Measurements from ENCODE around the gene AMZ1. TPM values are rescaled to one million over a fixed set of nuclear protein-coding genes. Genes with fewer than 3 reads are reported as not detected.
"Not testable (repeated sequence)": the region's sequence is repeated elsewhere in the genome, so short reads cannot be mapped to it uniquely, and the experiment has no call there.

Gene AMZ1
- total and polyA plus RNA-seq, 2 donors = 0.05 to 0.07 TPM

- no peak for DNase-seq (ENCODE audit: low read depth in 6 of 9, low spot score in 9 of 9)
- peaks cover 0 to 1% of the 10 kb centered on the region in 2 donors for H3K9me3 ChIP-seq (ENCODE audit: control insufficient read depth in 2 of 2, insufficient read depth in 1 of 2, low read length in 1 of 2)
- no peak overlapping the region for H3K27ac ChIP-seq (ENCODE audit: low read depth in 1 of 2, low read length in 1 of 2)
- H3K4me3 ChIP-seq (ENCODE audit: low read length in 2 of 2) = no peak overlapping the region
- 95% methylated on average over 18 of the region's 18 CpGs for WGBS
- H3K4me1 ChIP-seq (ENCODE audit: control insufficient read depth in 2 of 2, insufficient read depth in 2 of 2, low read length in 2 of 2) = peaks cover 0 to 10% of the 10 kb centered on the region in 2 donors
- no peaks in the 10 kb centered on the region for H3K36me3 ChIP-seq (ENCODE audit: control insufficient read depth in 2 of 2, insufficient read depth in 2 of 2, low read length in 1 of 2)
- peaks cover 40 to 55% of the 10 kb centered on the region in 2 donors for H3K27me3 ChIP-seq (ENCODE audit: control insufficient read depth in 2 of 2, insufficient read depth in 1 of 2, low read length in 1 of 2)
Measured at GRCh38 chr7:2691011-2691707, 3.2 kb downstream of the AMZ1 start.

- WGBS = 97% methylated on average over 23 of the region's 23 CpGs
- not testable (repeated sequence) for H3K4me3 ChIP-seq (ENCODE audit: low read length in 2 of 2); H3K9me3 ChIP-seq (ENCODE audit: control insufficient read depth in 2 of 2, insufficient read depth in 1 of 2, low read length in 1 of 2); H3K36me3 ChIP-seq (ENCODE audit: control insufficient read depth in 2 of 2, insufficient read depth in 2 of 2, low read length in 1 of 2); H3K27ac ChIP-seq (ENCODE audit: low read depth in 1 of 2, low read length in 1 of 2); DNase-seq (ENCODE audit: low read depth in 6 of 9, low spot score in 9 of 9); H3K4me1 ChIP-seq (ENCODE audit: control insufficient read depth in 2 of 2, insufficient read depth in 2 of 2, low read length in 2 of 2)
- peaks cover 32 to 47% of the 10 kb centered on the region in 2 donors for H3K27me3 ChIP-seq (ENCODE audit: control insufficient read depth in 2 of 2, insufficient read depth in 1 of 2, low read length in 1 of 2)
Measured at GRCh38 chr7:2691932-2692439, 4.0 kb downstream of the AMZ1 start.

GRCh38 chr7:2692543-2692942 is 4.5 kb downstream of the AMZ1 start:
- Histone ChIP-seq H3K27ac (ENCODE audit: low read depth in 1 of 2, low read length in 1 of 2) (no peak overlapping the region), H3K4me1 (ENCODE audit: control insufficient read depth in 2 of 2, insufficient read depth in 2 of 2, low read length in 2 of 2) (peaks cover 0 to 10% of the 10 kb centered on the region in 2 donors), H3K27me3 (ENCODE audit: control insufficient read depth in 2 of 2, insufficient read depth in 1 of 2, low read length in 1 of 2) (peaks cover 29 to 42% of the 10 kb centered on the region in 2 donors), H3K4me3 (ENCODE audit: low read length in 2 of 2) (no peak overlapping the region), H3K36me3 (ENCODE audit: control insufficient read depth in 2 of 2, insufficient read depth in 2 of 2, low read length in 1 of 2) (no peaks in the 10 kb centered on the region), H3K9me3 (ENCODE audit: control insufficient read depth in 2 of 2, insufficient read depth in 1 of 2, low read length in 1 of 2) (no peaks in the 10 kb centered on the region)
- 72% methylated on average over 14 of the region's 14 CpGs for WGBS
- no peak for DNase-seq (ENCODE audit: low read depth in 6 of 9, low spot score in 9 of 9)

GRCh38 chr7:2693420-2694121 is 5.6 kb downstream of the AMZ1 start:
- H3K36me3 ChIP-seq (ENCODE audit: control insufficient read depth in 2 of 2, insufficient read depth in 2 of 2, low read length in 1 of 2); H3K27ac ChIP-seq (ENCODE audit: low read depth in 1 of 2, low read length in 1 of 2); DNase-seq (ENCODE audit: low read depth in 6 of 9, low spot score in 9 of 9); H3K4me1 ChIP-seq (ENCODE audit: control insufficient read depth in 2 of 2, insufficient read depth in 2 of 2, low read length in 2 of 2); H3K9me3 ChIP-seq (ENCODE audit: control insufficient read depth in 2 of 2, insufficient read depth in 1 of 2, low read length in 1 of 2); H3K4me3 ChIP-seq (ENCODE audit: low read length in 2 of 2): not testable (repeated sequence)
- WGBS = 95% methylated on average over 19 of the region's 19 CpGs
- peaks cover 18 to 41% of the 10 kb centered on the region in 2 donors for H3K27me3 ChIP-seq (ENCODE audit: control insufficient read depth in 2 of 2, insufficient read depth in 1 of 2, low read length in 1 of 2)

- not testable (repeated sequence) for DNase-seq (ENCODE audit: low read depth in 6 of 9, low spot score in 9 of 9); H3K27ac ChIP-seq (ENCODE audit: low read depth in 1 of 2, low read length in 1 of 2); H3K9me3 ChIP-seq (ENCODE audit: control insufficient read depth in 2 of 2, insufficient read depth in 1 of 2, low read length in 1 of 2); H3K4me3 ChIP-seq (ENCODE audit: low read length in 2 of 2); H3K4me1 ChIP-seq (ENCODE audit: control insufficient read depth in 2 of 2, insufficient read depth in 2 of 2, low read length in 2 of 2); H3K36me3 ChIP-seq (ENCODE audit: control insufficient read depth in 2 of 2, insufficient read depth in 2 of 2, low read length in 1 of 2)
- peaks cover 13 to 41% of the 10 kb centered on the region in 2 donors for H3K27me3 ChIP-seq (ENCODE audit: control insufficient read depth in 2 of 2, insufficient read depth in 1 of 2, low read length in 1 of 2)
- 89% methylated on average over 8 of the region's 8 CpGs for WGBS
Measured at GRCh38 chr7:2694122-2694436, 6.1 kb downstream of the AMZ1 start.

GRCh38 chr7:2698581-2699288 is 10.7 kb downstream of the AMZ1 start:
- Histone ChIP-seq H3K36me3 (ENCODE audit: control insufficient read depth in 2 of 2, insufficient read depth in 2 of 2, low read length in 1 of 2) (no peaks in the 10 kb centered on the region), H3K27ac (ENCODE audit: low read depth in 1 of 2, low read length in 1 of 2) (no peak overlapping the region), H3K9me3 (ENCODE audit: control insufficient read depth in 2 of 2, insufficient read depth in 1 of 2, low read length in 1 of 2) (peaks cover 0 to 3% of the 10 kb centered on the region in 2 donors), H3K4me3 (ENCODE audit: low read length in 2 of 2) (no peak overlapping the region), H3K27me3 (ENCODE audit: control insufficient read depth in 2 of 2, insufficient read depth in 1 of 2, low read length in 1 of 2) (peaks cover 4 to 46% of the 10 kb centered on the region in 2 donors), H3K4me1 (ENCODE audit: control insufficient read depth in 2 of 2, insufficient read depth in 2 of 2, low read length in 2 of 2) (peaks cover 12 to 17% of the 10 kb centered on the region in 2 donors)
- 15% methylated on average over 18 of the region's 18 CpGs for WGBS
- peak in 4 of 9 donors; percentile 44 to 78 (median 51) for DNase-seq (ENCODE audit: low read depth in 6 of 9, low spot score in 9 of 9)

- Histone ChIP-seq H3K36me3 (ENCODE audit: control insufficient read depth in 2 of 2, insufficient read depth in 2 of 2, low read length in 1 of 2) (no peaks in the 10 kb centered on the region), H3K4me3 (ENCODE audit: low read length in 2 of 2) (no peak overlapping the region), H3K27me3 (ENCODE audit: control insufficient read depth in 2 of 2, insufficient read depth in 1 of 2, low read length in 1 of 2) (peaks cover 4 to 46% of the 10 kb centered on the region in 2 donors), H3K27ac (ENCODE audit: low read depth in 1 of 2, low read length in 1 of 2) (no peak overlapping the region), H3K4me1 (ENCODE audit: control insufficient read depth in 2 of 2, insufficient read depth in 2 of 2, low read length in 2 of 2) (peaks cover 12 to 17% of the 10 kb centered on the region in 2 donors), H3K9me3 (ENCODE audit: control insufficient read depth in 2 of 2, insufficient read depth in 1 of 2, low read length in 1 of 2) (peaks cover 0 to 3% of the 10 kb centered on the region in 2 donors)
- DNase-seq (ENCODE audit: low read depth in 6 of 9, low spot score in 9 of 9) = no peak
- 18% methylated on average over 15 of the region's 15 CpGs for WGBS
Measured at GRCh38 chr7:2699289-2699620, 11.3 kb downstream of the AMZ1 start.

GRCh38 chr7:2700141-2700850 is 12.3 kb downstream of the AMZ1 start:
- H3K27ac ChIP-seq (ENCODE audit: low read depth in 1 of 2, low read length in 1 of 2) = no peak overlapping the region
- no peak overlapping the region for H3K4me3 ChIP-seq (ENCODE audit: low read length in 2 of 2)
- H3K27me3 ChIP-seq (ENCODE audit: control insufficient read depth in 2 of 2, insufficient read depth in 1 of 2, low read length in 1 of 2) = peaks cover 4 to 46% of the 10 kb centered on the region in 2 donors
- DNase-seq (ENCODE audit: low read depth in 6 of 9, low spot score in 9 of 9) = no peak
- peaks cover 0 to 3% of the 10 kb centered on the region in 2 donors for H3K9me3 ChIP-seq (ENCODE audit: control insufficient read depth in 2 of 2, insufficient read depth in 1 of 2, low read length in 1 of 2)
- H3K4me1 ChIP-seq (ENCODE audit: control insufficient read depth in 2 of 2, insufficient read depth in 2 of 2, low read length in 2 of 2) = peaks cover 12 to 17% of the 10 kb centered on the region in 2 donors
- H3K36me3 ChIP-seq (ENCODE audit: control insufficient read depth in 2 of 2, insufficient read depth in 2 of 2, low read length in 1 of 2) = no peaks in the 10 kb centered on the region
- 97% methylated on average over 40 of the region's 40 CpGs for WGBS
